Lower leg skin (tissue), 4 donors: ENCODE data around the gene THSD4. TPM values are rescaled to one million over a fixed set of nuclear protein-coding genes. Genes with fewer than 3 reads are reported as not detected.

Source experiments
- DNase-seq, 2 donors: peaks; one replicate each; pipeline ENCODE4 v3.0.0-alpha.2; 2019; ENCODE audit warnings: low spot score in 2 of 2
- H3K4me3 ChIP-seq: fragments of 200-600 bp; sonication (generic); 2 replicates; pipeline ENCODE4 v1.5.1; 2017; ENCODE audit warnings: mild to moderate bottlenecking, low read depth; ENCODE audit not compliant: poor library complexity, severe bottlenecking
- POLR2A ChIP-seq, 2 donors: fragments of 450-650 bp; IDR thresholded peaks; one replicate each; pipeline ENCODE4 v1.6.1; 2016 to 2017; ENCODE audit warnings: antibody characterized with exemption in 2 of 2, mild to moderate bottlenecking in 1 of 2, moderate library complexity in 1 of 2
- WGBS, 2 donors: methylation state at CpG; one replicate each; pipeline ENCODE4 v1.1.5; 2018; 5-methylcytosine and 5-hydroxymethylcytosine counted together
- intact Hi-C: fragments of 100-400 bp; cut with DNase I; formaldehyde crosslinking; loops from one replicate; pipeline ENCODE4 v1.15.0; 2023; ENCODE audit warnings: low total_unique reads
- total RNA-seq, 4 donors: library from RNA; depleted of rRNA; stranded (reverse); fragments of >200 nt; gene quantifications; one replicate each; pipeline ENCODE4 v1.1.0, GENCODE V29; 2016
- TF ChIP-seq, protein P1 (sequence below), 3 donors: fragments of 450-650 bp; IDR thresholded peaks; one replicate each; pipeline ENCODE4 v1.5.1; 2016; ENCODE audit warnings: antibody characterized with exemption in 3 of 3, mild to moderate bottlenecking in 3 of 3, moderate library complexity in 2 of 3

The THSD4 gene
- total RNA-seq, 4 donors from 2014 or later = 9.3 to 39.2 (median 32.8) TPM

DNA sequence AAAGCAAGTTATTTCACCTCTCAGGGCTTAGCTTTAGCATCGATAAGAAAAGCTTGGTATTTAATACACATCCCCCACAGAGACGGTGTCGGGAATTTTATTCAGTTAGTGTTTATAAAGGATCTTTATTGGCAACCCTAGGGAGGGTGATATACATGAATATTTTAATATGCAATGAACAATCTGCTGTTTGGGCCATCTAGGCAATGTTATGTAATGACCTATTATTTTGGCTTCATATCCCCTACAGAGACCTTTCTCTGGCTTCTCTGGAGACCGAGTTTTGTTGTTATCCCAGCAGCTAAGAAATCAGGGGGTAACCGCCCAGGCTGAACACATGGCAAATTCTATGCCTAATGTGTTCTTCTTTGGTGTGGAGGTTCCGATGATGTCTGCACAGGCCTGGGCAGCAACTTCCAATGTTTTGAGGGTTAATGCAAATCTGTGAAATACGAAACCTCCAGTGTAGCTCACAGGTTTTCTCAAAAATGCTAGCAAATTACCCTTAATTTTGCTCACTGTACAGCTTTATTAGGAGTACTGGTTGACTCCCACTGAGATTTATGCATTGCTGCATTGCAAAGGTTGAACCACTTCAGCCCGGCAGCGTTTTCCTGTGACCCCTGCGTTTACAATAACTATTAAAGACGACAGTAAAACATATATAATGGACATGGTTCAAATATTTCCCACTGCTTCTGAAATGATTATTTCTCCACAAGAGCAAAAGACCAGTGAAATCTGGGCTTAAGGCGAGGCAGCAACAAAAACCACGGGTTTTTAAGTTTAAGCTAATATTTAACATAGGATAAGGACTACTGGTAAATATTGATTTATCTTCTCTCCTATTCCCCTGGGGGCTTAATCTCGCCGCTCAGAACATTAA lies 396.8 kb downstream of the THSD4 start:
- H3K4me3 ChIP-seq = no peak overlapping the region
- no peak for DNase-seq
- intact Hi-C loops = no loop called here
- TF ChIP-seq, protein P1, sequence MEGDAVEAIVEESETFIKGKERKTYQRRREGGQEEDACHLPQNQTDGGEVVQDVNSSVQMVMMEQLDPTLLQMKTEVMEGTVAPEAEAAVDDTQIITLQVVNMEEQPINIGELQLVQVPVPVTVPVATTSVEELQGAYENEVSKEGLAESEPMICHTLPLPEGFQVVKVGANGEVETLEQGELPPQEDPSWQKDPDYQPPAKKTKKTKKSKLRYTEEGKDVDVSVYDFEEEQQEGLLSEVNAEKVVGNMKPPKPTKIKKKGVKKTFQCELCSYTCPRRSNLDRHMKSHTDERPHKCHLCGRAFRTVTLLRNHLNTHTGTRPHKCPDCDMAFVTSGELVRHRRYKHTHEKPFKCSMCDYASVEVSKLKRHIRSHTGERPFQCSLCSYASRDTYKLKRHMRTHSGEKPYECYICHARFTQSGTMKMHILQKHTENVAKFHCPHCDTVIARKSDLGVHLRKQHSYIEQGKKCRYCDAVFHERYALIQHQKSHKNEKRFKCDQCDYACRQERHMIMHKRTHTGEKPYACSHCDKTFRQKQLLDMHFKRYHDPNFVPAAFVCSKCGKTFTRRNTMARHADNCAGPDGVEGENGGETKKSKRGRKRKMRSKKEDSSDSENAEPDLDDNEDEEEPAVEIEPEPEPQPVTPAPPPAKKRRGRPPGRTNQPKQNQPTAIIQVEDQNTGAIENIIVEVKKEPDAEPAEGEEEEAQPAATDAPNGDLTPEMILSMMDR (IDR thresholded peaks at IDR 0.05) = no peak
- TF ChIP-seq POLR2A (IDR thresholded peaks at IDR 0.05) = no peak
- 57% methylated on average over 15 of the region's 15 CpGs for WGBS, 2 donors

DNA sequence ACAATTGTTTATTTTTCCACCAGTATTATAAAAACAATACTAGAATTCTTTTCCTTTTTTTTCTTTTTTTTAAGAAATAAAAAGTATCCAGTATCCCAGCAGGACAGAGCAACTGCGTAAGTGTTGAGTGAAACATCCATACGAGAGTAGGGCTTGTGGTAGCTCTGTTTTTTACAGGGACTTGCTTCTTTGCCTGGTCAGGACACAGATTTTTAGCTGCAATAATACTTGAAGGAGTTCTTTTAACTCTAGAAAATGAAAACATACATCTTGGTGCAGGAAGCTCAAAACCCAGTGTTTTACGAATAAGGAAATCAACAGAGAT lies 397.4 kb downstream of the THSD4 start:
- no peak overlapping the region for H3K4me3 ChIP-seq
- no peak for DNase-seq
- intact Hi-C loops = no loop called here
- 81 to 85% methylated on average over 3 of the region's 3 CpGs for WGBS, 2 donors
- no peak for TF ChIP-seq POLR2A (IDR thresholded peaks at IDR 0.05)
- TF ChIP-seq, protein P1 (IDR thresholded peaks at IDR 0.05) = no peak

DNA sequence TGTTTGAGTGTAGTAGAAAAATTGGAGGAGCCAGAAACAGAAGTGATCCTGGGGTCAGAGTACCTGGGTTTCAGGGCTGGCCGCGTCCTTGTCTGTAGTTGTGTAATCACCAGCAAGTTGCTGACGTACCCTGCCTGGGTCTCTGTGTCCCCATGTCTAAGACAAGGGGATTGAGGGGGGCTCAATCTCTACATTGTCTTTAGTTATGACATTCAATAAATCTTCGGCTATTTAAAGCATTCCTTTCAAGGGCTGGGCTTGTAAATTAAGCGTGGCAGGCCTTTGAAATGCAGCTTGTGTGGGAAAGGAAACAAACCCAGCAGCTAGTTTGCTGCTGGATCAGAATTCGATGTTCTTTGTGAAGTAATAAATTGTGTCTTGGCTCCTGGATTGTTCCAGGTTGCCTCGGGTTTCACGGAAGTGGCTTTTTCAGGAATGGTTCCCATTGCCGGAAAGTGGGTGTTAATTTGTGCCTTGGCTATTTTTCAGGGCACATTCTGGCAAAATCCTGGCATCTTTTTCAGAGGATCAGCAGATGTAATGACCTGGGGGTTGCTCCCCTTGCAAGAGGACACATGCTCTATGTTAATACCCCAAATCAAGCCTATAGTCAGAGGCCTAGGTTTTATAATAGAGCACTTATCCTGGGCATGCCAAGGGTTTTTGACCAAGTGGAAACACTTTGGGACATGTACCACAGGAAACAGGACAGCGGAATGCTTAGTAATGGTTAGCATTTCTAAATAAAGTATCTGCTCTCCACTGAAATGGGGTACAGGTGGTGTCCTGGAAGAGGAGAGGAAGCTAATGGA lies 400.3 kb downstream of the THSD4 start:
- TF ChIP-seq, protein P1 (IDR thresholded peaks at IDR 0.05) = no peak
- TF ChIP-seq POLR2A (IDR thresholded peaks at IDR 0.05) = no peak
- H3K4me3 ChIP-seq = no peak overlapping the region
- WGBS, 2 donors = 34 to 38% methylated on average over 10 of the region's 10 CpGs
- intact Hi-C loops = no loop called here
- DNase-seq = no peak

DNA sequence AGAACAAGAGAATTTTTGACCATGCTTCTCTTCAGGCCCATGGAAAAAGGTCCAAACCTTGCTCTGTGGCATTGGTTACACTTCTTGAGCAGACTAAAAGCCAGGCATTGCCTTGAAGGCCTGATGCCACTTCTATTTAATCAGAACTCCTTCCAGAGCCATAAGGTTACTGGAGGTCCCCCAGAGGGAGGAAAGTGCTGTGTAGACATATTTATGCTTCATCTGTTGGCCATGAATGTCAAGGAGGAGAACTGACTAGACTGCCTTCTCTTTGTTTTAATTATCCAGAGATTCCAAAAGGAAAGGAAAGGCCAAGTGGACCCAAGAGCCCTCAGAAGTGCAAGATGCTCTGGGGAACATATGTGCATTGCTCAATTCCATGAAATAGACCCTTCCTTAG lies 402.5 kb downstream of the THSD4 start:
- no peak overlapping the region for H3K4me3 ChIP-seq
- no peak for TF ChIP-seq POLR2A (IDR thresholded peaks at IDR 0.05)
- TF ChIP-seq, protein P1 (IDR thresholded peaks at IDR 0.05) = no peak
- no peak for DNase-seq
- intact Hi-C loops = loop anchor here (2.0 kb wide), 1 partner anchor 43 kb away; no protein-coding TSS in a partner anchor

DNA sequence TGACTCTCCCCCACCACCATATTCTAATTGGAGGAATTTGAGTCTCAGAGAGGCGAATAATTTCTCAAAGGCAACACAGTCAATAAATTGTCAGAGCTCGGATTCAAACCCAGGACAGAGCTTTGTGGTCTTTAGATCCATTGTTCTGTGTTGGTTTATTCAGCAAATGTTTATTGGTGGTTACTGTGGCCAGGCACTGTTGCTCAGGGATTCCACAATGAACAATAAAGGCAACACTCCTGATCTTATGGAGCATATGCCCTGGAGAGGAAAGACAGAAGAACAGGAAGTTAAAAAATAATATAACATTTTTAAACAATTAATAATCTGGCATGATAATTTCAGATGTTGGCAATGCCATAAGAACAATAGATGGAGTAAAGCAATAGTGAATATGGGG lies 403.4 kb downstream of the THSD4 start:
- no peak overlapping the region for H3K4me3 ChIP-seq
- TF ChIP-seq, protein P1 (IDR thresholded peaks at IDR 0.05) = no peak
- no peak for TF ChIP-seq POLR2A (IDR thresholded peaks at IDR 0.05)
- no peak for DNase-seq
- intact Hi-C loops = loop anchor here (2.0 kb wide), 1 partner anchor 42 kb away; no protein-coding TSS in a partner anchor
- 74 to 76% methylated on average over 2 of the region's 2 CpGs for WGBS, 2 donors
